ENCODE measurements around the gene BOC. TPM values are rescaled to one million over a fixed set of nuclear protein-coding genes. Genes with fewer than 3 reads are reported as not detected.

The BOC gene
- total RNA-seq, 1 donor from 2014 or later = under 0.01 TPM

- DNase-seq = no peak
Measured at GRCh38 chr3:113226491-113226890, 15.1 kb downstream of the BOC start.

GRCh38 chr3:113227146-113227545 is 15.8 kb downstream of the BOC start:
- no peak for DNase-seq

GRCh38 chr3:113228498-113229286 is 17.3 kb downstream of the BOC start:
- no peak for DNase-seq

GRCh38 chr3:113231391-113231790 is 20.0 kb downstream of the BOC start:
- DNase-seq = no peak

- DNase-seq = peak; percentile 18
Measured at GRCh38 chr3:113231827-113232253, 20.5 kb downstream of the BOC start.

GRCh38 chr3:113232342-113232741 is 21.0 kb downstream of the BOC start:
- DNase-seq = no peak

- no peak for DNase-seq
Measured at GRCh38 chr3:113233497-113233896, 22.1 kb downstream of the BOC start.

GRCh38 chr3:113234028-113234427 is 22.7 kb downstream of the BOC start:
- no peak for DNase-seq

- no peak for DNase-seq
Measured at GRCh38 chr3:113234688-113235260, 23.4 kb downstream of the BOC start.

GRCh38 chr3:113238503-113238902 is 27.1 kb downstream of the BOC start:
- no peak for DNase-seq

- no peak for DNase-seq
Measured at GRCh38 chr3:113240841-113241240, 29.5 kb downstream of the BOC start.

GRCh38 chr3:113241292-113242095 is 30.1 kb downstream of the BOC start:
- DNase-seq = no peak

GRCh38 chr3:113242096-113242581 is 30.8 kb downstream of the BOC start:
- DNase-seq = no peak

- DNase-seq = no peak
Measured at GRCh38 chr3:113243071-113243470, 31.7 kb downstream of the BOC start.

GRCh38 chr3:113243846-113244245 is 32.5 kb downstream of the BOC start:
- no peak for DNase-seq

- no peak for DNase-seq
Measured at GRCh38 chr3:113245761-113246161, 34.4 kb downstream of the BOC start.

- DNase-seq = no peak
Measured at GRCh38 chr3:113247068-113247467, 35.7 kb downstream of the BOC start.

GRCh38 chr3:113247675-113248458 is 36.5 kb downstream of the BOC start:
- no peak for DNase-seq

GRCh38 chr3:113249111-113249510 is 37.8 kb downstream of the BOC start:
- DNase-seq = no peak

GRCh38 chr3:113249601-113250000 is 38.2 kb downstream of the BOC start:
- no peak for DNase-seq

- DNase-seq = no peak
Measured at GRCh38 chr3:113250566-113250965, 39.2 kb downstream of the BOC start.

- no peak for DNase-seq
Measured at GRCh38 chr3:113251817-113252216, 40.5 kb downstream of the BOC start.

GRCh38 chr3:113252553-113252952 is 41.2 kb downstream of the BOC start:
- DNase-seq = no peak
